NCI-H748 (cell line): Measurements from ENCODE around the gene MPP4.
"Not testable (repeated sequence)": the region's sequence is repeated elsewhere in the genome, so short reads cannot be mapped to it uniquely, and the experiment has no call there.

Experiments
- DNase-seq: peaks from one replicate; lab custom pipeline; 2025; ENCODE audit not compliant: unreplicated experiment; lab: John Stamatoyannopoulos, UW

MPP4 gene

GRCh38 chr2:201674298-201674697 lies 24.1 kb downstream of the MPP4 start:
- DNase-seq: no peak

- DNase-seq: no peak
Observed at GRCh38 chr2:201673546-201673945, 24.9 kb downstream of the MPP4 start.

- DNase-seq: not testable (repeated sequence)
Observed at GRCh38 chr2:201671205-201671604, 27.2 kb downstream of the MPP4 start.

GRCh38 chr2:201669865-201670264 lies 28.6 kb downstream of the MPP4 start:
- no peak for DNase-seq

DNA sequence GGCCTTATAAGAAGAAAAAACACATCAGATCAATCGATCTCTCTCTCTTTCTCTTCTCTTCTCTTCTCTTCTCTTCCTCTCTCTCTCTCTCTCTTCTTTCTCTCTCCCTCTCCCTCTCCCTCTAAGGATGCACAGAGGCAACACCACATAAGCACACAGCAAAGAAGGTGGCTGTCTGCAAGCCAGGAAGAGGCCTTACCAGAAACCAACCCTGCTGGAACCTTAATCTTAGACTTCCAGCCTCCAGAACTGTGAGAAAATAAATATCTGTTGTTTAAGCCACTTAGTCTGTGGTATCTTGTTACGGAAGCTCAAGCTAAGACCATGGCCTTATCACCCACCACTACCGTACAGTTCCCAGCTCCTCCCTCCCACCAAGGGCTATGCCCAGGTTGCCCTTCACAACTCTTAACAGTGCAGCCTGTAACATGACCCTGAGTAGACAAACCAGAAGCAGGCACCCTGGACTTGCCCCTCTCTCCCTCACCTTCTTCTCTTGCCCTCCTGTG lies 30.0 kb downstream of the MPP4 start:
- DNase-seq: no peak

DNA sequence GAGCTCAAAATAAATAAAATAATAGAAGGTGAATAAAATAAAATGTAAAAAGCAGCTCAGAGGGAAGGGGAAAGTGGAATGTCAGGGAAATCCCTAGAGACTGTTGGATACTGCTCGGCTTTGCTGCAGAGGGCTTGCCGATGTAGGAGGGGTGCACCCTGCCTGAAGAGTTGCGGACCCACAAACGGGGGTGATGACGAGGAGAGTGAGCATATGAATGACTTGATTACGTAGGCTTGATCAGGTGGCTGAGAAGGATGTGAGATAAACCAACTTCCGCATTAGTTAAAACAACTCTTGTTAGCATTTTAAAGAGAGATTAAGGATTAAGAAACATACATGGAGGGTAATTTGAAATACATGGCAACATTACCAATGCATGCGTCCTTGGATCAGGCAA lies 34.1 kb downstream of the MPP4 start:
- DNase-seq: no peak

DNA sequence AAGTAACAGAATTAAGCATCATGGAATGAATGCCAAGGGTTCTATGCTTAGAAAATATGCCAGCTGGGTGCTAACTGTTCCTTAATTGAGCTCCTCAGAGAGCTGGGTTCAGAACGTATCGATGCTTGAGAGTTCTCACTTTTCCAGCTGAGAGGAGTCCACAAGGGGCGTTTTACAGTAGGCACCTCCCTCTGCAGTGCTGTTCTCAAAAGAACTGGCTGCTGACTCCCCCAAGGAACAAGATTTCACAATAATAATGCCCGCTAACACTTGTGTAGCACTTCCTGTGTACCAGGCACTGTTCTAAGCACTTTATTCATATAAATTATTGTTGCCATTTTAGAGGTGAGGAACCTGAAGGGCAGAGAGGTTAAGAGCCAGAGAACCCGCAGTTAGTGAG lies 37.1 kb downstream of the MPP4 start:
- DNase-seq: no peak

GRCh38 chr2:201660293-201660895 lies 38.0 kb downstream of the MPP4 start:
- DNase-seq: no peak

DNA sequence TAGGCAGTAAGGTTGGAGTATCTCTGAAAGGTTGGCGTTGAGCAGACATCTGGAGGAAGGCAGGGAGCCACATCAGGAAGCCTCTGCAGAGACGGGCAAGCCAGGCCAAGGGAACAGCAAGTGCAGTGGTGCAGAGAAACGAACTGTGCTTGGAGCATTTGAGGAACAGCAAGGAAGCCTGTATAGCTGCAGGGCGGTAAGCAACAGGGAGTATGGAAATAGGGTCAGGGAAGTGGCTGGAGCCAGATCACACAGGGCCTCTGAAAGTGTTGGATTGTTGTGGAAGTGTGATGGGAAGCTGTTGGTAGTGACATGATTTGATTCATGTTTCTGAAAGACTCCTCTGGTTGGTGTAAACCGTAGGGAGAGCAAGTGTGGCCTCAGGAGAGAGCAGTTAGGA lies 41.7 kb downstream of the MPP4 start:
- no peak for DNase-seq

- DNase-seq: no peak
Observed at GRCh38 chr2:201656102-201656501, 42.3 kb downstream of the MPP4 start.

DNA sequence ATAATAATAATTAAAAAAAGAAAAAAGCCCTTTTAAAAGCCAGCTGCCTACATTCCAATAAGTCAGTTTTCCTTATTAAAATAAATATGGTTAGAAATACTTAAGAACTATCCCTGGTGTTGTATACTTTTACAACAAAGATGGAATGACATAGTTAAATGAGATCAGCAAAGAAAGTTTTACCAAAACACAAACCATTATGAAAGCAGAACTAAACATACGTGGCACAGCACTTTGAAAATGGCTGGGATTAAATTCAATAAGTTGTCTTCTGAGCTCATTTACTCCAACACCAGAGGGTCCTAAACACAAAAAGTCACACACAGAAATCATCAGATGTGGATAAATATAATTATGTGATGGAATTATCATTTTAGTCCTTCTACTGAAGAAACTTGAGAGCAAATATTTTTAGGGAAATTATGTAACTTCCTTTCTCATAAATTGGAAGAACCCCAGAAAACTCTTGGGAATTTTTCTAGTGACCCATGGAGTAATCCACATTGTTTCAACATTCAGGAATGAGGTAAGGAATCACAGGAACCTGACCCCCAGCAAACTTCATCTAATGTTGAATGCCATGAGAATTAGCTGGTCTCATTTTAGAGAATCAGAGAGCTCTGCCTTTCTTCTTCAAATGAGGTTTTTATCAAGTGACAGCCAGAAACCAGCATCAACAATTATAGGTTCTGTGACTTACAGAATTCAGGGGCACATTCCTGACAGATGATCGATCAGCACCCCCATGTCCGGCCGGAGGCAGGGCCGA lies 43.6 kb downstream of the MPP4 start:
- no peak for DNase-seq

DNA sequence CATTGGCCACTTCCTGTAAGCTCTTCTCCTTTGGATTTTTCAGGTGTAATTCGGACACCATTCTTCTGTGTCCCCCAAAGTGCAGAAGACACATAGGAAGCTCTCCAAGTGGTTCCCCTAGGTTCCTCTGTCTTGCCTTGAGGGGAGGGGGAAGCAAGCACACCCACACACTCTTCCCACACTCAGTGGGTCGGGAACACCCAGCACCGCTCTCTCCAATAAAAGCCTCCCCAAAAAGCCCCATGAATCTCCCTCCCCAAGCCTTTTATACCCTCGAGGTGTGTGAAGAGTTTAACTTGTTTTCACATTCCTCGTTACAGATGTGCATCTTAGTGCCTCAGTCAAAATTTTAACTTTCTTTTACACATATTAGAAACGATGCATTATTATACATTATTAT lies 45.2 kb downstream of the MPP4 start:
- no peak for DNase-seq

DNA sequence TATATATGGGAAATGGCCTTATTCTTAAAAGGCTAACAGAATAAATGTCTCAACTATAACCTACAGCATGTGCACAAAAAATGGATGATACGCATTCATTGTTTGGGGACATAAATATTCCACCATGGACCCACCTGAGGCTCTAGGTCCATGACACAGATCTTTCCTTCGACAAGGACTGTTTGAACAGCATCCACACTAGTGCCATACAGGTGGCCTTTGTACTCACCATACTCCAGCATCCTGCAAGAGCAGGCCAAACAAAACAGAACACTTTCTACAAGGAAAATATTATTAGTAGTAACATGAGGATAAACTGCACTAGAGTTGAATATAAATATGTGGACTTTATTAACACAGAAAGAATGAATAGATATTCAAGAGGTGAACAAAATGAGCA lies 49.0 kb downstream of the MPP4 start:
- no peak for DNase-seq

DNA sequence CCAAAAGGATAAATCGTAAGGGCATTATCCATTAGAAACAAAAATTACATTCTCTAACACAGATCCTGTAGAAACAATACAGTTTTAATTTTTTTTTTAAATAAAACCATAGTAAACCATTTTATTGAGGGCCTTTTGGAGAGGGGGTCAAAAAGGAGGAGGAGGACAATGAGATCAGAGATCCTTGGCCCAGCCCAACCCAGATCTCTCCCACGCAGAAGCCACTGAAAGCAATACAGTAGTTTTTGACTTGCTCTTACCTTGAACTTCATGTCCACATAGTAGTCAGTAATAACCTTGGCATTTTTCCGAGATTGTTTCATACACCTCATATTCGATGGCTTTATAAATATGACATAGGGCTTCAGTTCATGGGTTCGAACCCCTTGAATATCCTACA lies 51.0 kb downstream of the MPP4 start:
- DNase-seq: no peak

GRCh38 chr2:201644001-201644400 lies 54.4 kb downstream of the MPP4 start:
- DNase-seq: no peak

- DNase-seq: peak; percentile 58
Observed at GRCh38 chr2:201643216-201643890, 55.1 kb downstream of the MPP4 start, which contains the start of gene TMEM237. Gene TMEM237, minus strand, starts transcription at chr2:201643503. Its CDS starts 103 bp downstream, at chr2:201643400.

DNA sequence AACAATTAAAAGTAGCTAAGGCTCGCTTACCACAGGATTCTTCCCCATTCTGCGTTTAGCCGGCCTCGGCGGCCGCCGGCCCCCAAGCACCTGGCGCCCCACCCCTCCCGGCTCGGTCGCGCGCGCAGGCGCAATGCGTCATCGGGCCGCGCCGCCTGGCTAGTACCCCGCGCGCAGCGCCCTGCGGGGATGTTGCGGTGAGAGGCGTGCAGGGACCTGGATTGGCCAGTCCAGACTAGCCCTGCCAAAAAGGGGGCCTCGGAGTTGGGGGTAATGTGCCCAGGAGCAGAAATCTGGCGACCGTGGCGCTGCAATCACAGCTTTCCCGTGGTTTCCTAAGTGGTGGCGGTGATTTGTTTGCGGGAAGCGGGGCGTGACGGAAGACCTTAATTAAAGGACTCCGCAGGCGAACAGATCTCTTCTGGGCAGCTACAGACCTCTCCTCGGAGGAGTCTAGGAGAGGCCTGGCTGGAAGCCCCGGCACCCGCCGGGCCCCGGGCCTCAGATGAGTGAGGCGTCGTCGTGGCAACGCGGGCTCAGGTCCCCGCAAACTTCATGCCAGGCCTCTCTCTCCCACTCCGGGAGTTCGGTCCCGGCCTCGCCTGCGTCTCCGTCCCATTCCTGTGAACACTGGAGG lies 55.7 kb downstream of the MPP4 start:
- DNase-seq: peak; percentile 90

GRCh38 chr2:201642086-201642578 lies 56.3 kb downstream of the MPP4 start:
- DNase-seq: peak; percentile 90

GRCh38 chr2:201639205-201639604 lies 59.2 kb downstream of the MPP4 start:
- DNase-seq: no peak

DNA sequence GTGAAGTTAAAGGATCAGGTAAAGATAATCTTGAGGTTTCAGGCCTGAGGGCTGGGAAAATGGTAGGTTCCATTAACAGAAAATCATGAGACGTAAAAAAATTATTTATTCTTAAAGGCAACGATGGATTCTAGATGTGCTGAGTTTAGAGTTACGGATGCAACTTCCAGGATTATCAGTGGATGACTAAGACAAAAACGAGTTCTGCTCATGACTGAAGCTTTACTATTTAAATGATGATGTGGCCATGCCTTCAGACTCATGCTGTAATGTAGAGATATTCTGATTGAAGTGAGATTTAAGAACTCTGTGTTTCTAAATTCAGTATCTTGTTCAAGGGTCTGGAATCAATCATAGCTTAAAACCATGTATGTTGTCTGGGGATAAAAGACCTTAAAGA lies 60.1 kb downstream of the MPP4 start:
- no peak for DNase-seq

GRCh38 chr2:201633661-201634249 lies 64.7 kb downstream of the MPP4 start:
- no peak for DNase-seq
